ENCODE results near the gene USP28.

The USP28 gene

GRCh38 chr11:113908098-113908497 is 32.7 kb upstream of the USP28 start:
- Histone ChIP-seq H3K4me1 (ENCODE audit: insufficient read depth, low read length, poor library complexity, severe bottlenecking) (no peaks in the 10 kb centered on the region), H3K9me2 (replicated peaks; ENCODE audit: low read depth, low read length) (no peaks in the 10 kb centered on the region), H4K20me1 (ENCODE audit: insufficient read depth, low read length, poor library complexity, severe bottlenecking) (no peaks in the 10 kb centered on the region), H2AFZ (ENCODE audit: low read length) (no peak overlapping the region), H3K9me3 (ENCODE audit: insufficient read depth, low read depth, low read length) (no peaks in the 10 kb centered on the region), H3K27me3 (ENCODE audit: insufficient read depth, low read length, poor library complexity, severe bottlenecking) (no peaks in the 10 kb centered on the region), H3K79me2 (ENCODE audit: insufficient read depth, low read length) (no peaks in the 10 kb centered on the region), H3K4me2 (ENCODE audit: low read depth, low read length, poor library complexity, severe bottlenecking) (no peak overlapping the region), H3K9ac (ENCODE audit: low read depth, low read length, poor library complexity, severe bottlenecking) (no peak overlapping the region), H3K36me3 (ENCODE audit: insufficient read depth, low read length) (no peaks in the 10 kb centered on the region), H3F3A (ENCODE audit: low read depth) (no peaks in the 10 kb centered on the region), H3K4me3 (ENCODE audit: low read length, poor library complexity, severe bottlenecking) (no peak overlapping the region)
- no peak for TF ChIP-seq CTCF (conservative IDR thresholded peaks at IDR 0.05; ENCODE audit: low read length)
- TF ChIP-seq EZH2phosphoT487 (IDR thresholded peaks at IDR 0.05; ENCODE audit: borderline replicate concordance): no peak

DNA sequence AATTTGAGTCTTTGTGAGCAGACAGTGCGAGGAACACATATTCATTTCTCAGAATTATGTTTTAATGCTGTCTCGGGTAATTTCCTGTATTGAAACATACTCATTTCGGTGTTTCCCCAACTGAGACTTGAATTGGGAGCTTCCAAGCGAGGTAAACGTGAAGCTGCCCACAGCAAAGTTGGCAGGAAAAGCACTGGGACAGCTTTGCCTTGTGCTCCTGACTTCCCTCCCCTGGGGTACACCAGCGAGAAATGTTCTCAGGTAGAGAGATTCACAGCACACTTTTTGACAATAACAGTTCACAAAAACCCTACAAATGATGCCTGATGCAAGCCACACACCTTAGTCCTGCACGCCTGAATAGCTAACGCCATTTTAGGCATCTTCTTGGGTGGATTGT is 32.3 kb upstream of the USP28 start:
- no peaks in the 10 kb centered on the region for H3K9me3 ChIP-seq (ENCODE audit: insufficient read depth, low read depth, low read length)
- no peak overlapping the region for H3K4me3 ChIP-seq (ENCODE audit: low read length, poor library complexity, severe bottlenecking)
- H3K36me3 ChIP-seq (ENCODE audit: insufficient read depth, low read length): no peaks in the 10 kb centered on the region
- H2AFZ ChIP-seq (ENCODE audit: low read length): no peak overlapping the region
- no peaks in the 10 kb centered on the region for H3K79me2 ChIP-seq (ENCODE audit: insufficient read depth, low read length)
- no peaks in the 10 kb centered on the region for H3K27me3 ChIP-seq (ENCODE audit: insufficient read depth, low read length, poor library complexity, severe bottlenecking)
- H3K9ac ChIP-seq (ENCODE audit: low read depth, low read length, poor library complexity, severe bottlenecking): no peak overlapping the region
- H3K4me2 ChIP-seq (ENCODE audit: low read depth, low read length, poor library complexity, severe bottlenecking): no peak overlapping the region
- H4K20me1 ChIP-seq (ENCODE audit: insufficient read depth, low read length, poor library complexity, severe bottlenecking): no peaks in the 10 kb centered on the region
- H3K4me1 ChIP-seq (ENCODE audit: insufficient read depth, low read length, poor library complexity, severe bottlenecking): no peaks in the 10 kb centered on the region
- H3K9me2 ChIP-seq (replicated peaks; ENCODE audit: low read depth, low read length): no peaks in the 10 kb centered on the region
- no peak for TF ChIP-seq CTCF (conservative IDR thresholded peaks at IDR 0.05; ENCODE audit: low read length)
- no peak for TF ChIP-seq EZH2phosphoT487 (IDR thresholded peaks at IDR 0.05; ENCODE audit: borderline replicate concordance)
- no peaks in the 10 kb centered on the region for H3F3A ChIP-seq (ENCODE audit: low read depth)

DNA sequence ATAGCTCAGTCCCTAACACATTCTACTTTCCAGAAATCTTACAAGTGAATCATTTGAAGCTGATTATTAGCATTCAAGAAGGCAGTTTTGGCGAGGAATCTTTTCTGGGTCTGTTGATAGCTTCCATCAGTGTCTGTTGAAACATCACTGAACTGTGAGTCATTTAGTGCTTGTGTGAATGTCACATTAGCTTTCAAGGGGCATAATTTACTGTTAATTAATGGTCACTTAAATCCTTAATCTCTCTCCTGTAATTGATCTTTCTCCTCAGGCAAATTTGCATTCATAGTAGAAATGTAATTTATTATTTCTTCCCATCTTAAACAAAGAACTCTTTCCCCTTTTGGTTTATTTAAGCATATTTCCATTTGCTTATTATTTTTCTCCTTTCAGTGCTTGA is 31.8 kb upstream of the USP28 start:
- H3K9ac ChIP-seq (ENCODE audit: low read depth, low read length, poor library complexity, severe bottlenecking): no peak overlapping the region
- H4K20me1 ChIP-seq (ENCODE audit: insufficient read depth, low read length, poor library complexity, severe bottlenecking): no peaks in the 10 kb centered on the region
- no peaks in the 10 kb centered on the region for H3K9me3 ChIP-seq (ENCODE audit: insufficient read depth, low read depth, low read length)
- no peak overlapping the region for H2AFZ ChIP-seq (ENCODE audit: low read length)
- no peaks in the 10 kb centered on the region for H3F3A ChIP-seq (ENCODE audit: low read depth)
- H3K4me1 ChIP-seq (ENCODE audit: insufficient read depth, low read length, poor library complexity, severe bottlenecking): no peaks in the 10 kb centered on the region
- H3K36me3 ChIP-seq (ENCODE audit: insufficient read depth, low read length): no peaks in the 10 kb centered on the region
- H3K9me2 ChIP-seq (replicated peaks; ENCODE audit: low read depth, low read length): no peaks in the 10 kb centered on the region
- H3K4me3 ChIP-seq (ENCODE audit: low read length, poor library complexity, severe bottlenecking): no peak overlapping the region
- no peak overlapping the region for H3K4me2 ChIP-seq (ENCODE audit: low read depth, low read length, poor library complexity, severe bottlenecking)
- H3K79me2 ChIP-seq (ENCODE audit: insufficient read depth, low read length): no peaks in the 10 kb centered on the region
- TF ChIP-seq EZH2phosphoT487 (IDR thresholded peaks at IDR 0.05; ENCODE audit: borderline replicate concordance) (no peak), CTCF (conservative IDR thresholded peaks at IDR 0.05; ENCODE audit: low read length) (no peak)
- no peaks in the 10 kb centered on the region for H3K27me3 ChIP-seq (ENCODE audit: insufficient read depth, low read length, poor library complexity, severe bottlenecking)

Data from Loucy (cell line).